SK-N-SH (cell line): Measurements from ENCODE around the gene CYB561D2. TPM values are rescaled to one million over a fixed set of nuclear protein-coding genes. Genes with fewer than 3 reads are reported as not detected.

Source experiments
- CTCF ChIA-PET: fragments of 300-600, 350-600 bp; formaldehyde crosslinking; extraction: SDS; loops from one replicate; lab custom pipeline; 2021; lab: Yijun Ruan, JAX
- POLR2A ChIA-PET: fragments of 350-600 bp; sonication (Branson Sonifier 250); formaldehyde crosslinking; extraction: SDS; loops from one replicate; lab custom pipeline; 2020; ENCODE audit warnings: antibody characterized with exemption, inconsistent platforms; lab: Yijun Ruan, JAX
- DNase-seq: peaks from one replicate; pipeline ENCODE4 v3.0.0; 2012
- H2AFZ ChIP-seq: fragments of 200-600 bp; sonication (generic); 2 replicates; pipeline ENCODE4 v1.8.1; 2016; ENCODE audit warnings: antibody characterized with exemption, mild to moderate bottlenecking, low read depth
- H3F3A ChIP-seq: fragments of 200-600 bp; sonication (generic); replicated peaks from 2 replicates; pipeline ENCODE3; 2016; ENCODE audit warnings: antibody characterized with exemption, mild to moderate bottlenecking; ENCODE audit not compliant: insufficient read depth
- H3K27ac ChIP-seq, 2 experiments: fragments of 200-500 bp in 1 of 2; fragments of 200-600 bp in 1 of 2; sonication (Bioruptor generic) in 1 of 2; sonication (generic), shearing (Covaris generic) in 1 of 2; 2 replicates each; pipeline versions ENCODE4 v1.5.1 to v1.6.1; 2014 to 2016; ENCODE audit warnings: low read depth in 2 of 2, inconsistent platforms in 1 of 2, low read length in 1 of 2, mild to moderate bottlenecking in 1 of 2, mixed read lengths in 1 of 2
- H3K27me3 ChIP-seq: fragments of 200-600 bp; sonication (generic), shearing (Covaris generic); 2 replicates; pipeline ENCODE4 v1.6.1; 2016; ENCODE audit warnings: mixed run types; ENCODE audit not compliant: insufficient read depth
- H3K36me3 ChIP-seq, 2 experiments: fragments of 200-500 bp in 1 of 2; fragments of 200-600 bp in 1 of 2; sonication (Bioruptor generic) in 1 of 2; sonication (generic) in 1 of 2; replicated peaks in 1 of 2; 2 replicates each; pipeline versions ENCODE3 to v1.5.1; 2014 to 2016; ENCODE audit warnings: low read length in 1 of 2, mild to moderate bottlenecking in 1 of 2; ENCODE audit not compliant: insufficient read depth in 2 of 2, control insufficient read depth in 1 of 2
- H3K4me1 ChIP-seq, 2 experiments: fragments of 200-500 bp in 1 of 2; fragments of 200-600 bp in 1 of 2; sonication (Bioruptor generic) in 1 of 2; sonication (generic), shearing (Covaris generic) in 1 of 2; 2 replicates each; pipeline versions ENCODE4 v1.5.1 to v1.6.1; 2014 to 2016; ENCODE audit warnings: low read depth in 1 of 2, low read length in 1 of 2, mixed run types in 1 of 2; ENCODE audit not compliant: insufficient read depth in 2 of 2, control insufficient read depth in 1 of 2
- H3K4me2 ChIP-seq: fragments of 200-600 bp; sonication (generic), shearing (Covaris generic); 2 replicates; pipeline ENCODE4 v1.6.1; 2017; ENCODE audit warnings: mixed run types
- H3K4me3 ChIP-seq, 2 experiments: fragments of 200-500 bp in 1 of 2; fragments of 200-600 bp in 1 of 2; sonication (Bioruptor generic) in 1 of 2; sonication (generic), shearing (Covaris generic) in 1 of 2; 2 replicates each; pipeline versions ENCODE4 v1.5.1 to v1.8.1; 2014 to 2016; ENCODE audit warnings: low read depth in 2 of 2, inconsistent platforms in 1 of 2, low read length in 1 of 2, mild to moderate bottlenecking in 1 of 2, mixed read lengths in 1 of 2, moderate library complexity in 1 of 2
- H3K79me2 ChIP-seq: fragments of 200-600 bp; sonication (generic); 2 replicates; pipeline ENCODE4 v1.8.1; 2017; ENCODE audit warnings: mild to moderate bottlenecking; ENCODE audit not compliant: insufficient read depth
- H3K9ac ChIP-seq: fragments of 200-600 bp; sonication (generic); 2 replicates; pipeline ENCODE4 v1.6.1; 2017; ENCODE audit warnings: mixed run types
- H3K9me2 ChIP-seq: fragments of 200-600 bp; sonication (generic); 2 replicates; pipeline ENCODE4 v1.6.1; 2017; ENCODE audit warnings: mixed run types
- H3K9me3 ChIP-seq: fragments of 200-600 bp; sonication (generic); 2 replicates; pipeline ENCODE4 v1.6.1; 2017; ENCODE audit warnings: mixed run types, mild to moderate bottlenecking, moderate library complexity
- H4K20me1 ChIP-seq: fragments of 200-600 bp; sonication (generic); 2 replicates; pipeline ENCODE4 v1.6.1; 2017; ENCODE audit warnings: mild to moderate bottlenecking, mixed run types; ENCODE audit not compliant: insufficient read depth
- FOSL2 ChIP-seq: IDR thresholded peaks from 2 replicates; pipeline ENCODE4 v1.4.0; 2012; ENCODE audit warnings: low read depth, mild to moderate bottlenecking, moderate library complexity, borderline replicate concordance
- FOXM1 ChIP-seq: IDR thresholded peaks from 2 replicates; pipeline ENCODE4 v1.4.0; 2012; ENCODE audit warnings: low read depth, mild to moderate bottlenecking
- IRF3 ChIP-seq: fragments of 150-350 bp; IDR thresholded peaks from 2 replicates; pipeline ENCODE4 v1.6.1; 2016; ENCODE audit warnings: mild to moderate bottlenecking, low read depth, low read length
- MAX ChIP-seq: IDR thresholded peaks from 2 replicates; pipeline ENCODE4 v1.4.0; 2012; ENCODE audit warnings: low read depth
- MXI1 ChIP-seq: IDR thresholded peaks from 2 replicates; pipeline ENCODE4 v1.6.1; 2012; ENCODE audit warnings: mild to moderate bottlenecking, low read depth, low read length, improper control_type of control experiment
- NFIC ChIP-seq: IDR thresholded peaks from 2 replicates; pipeline ENCODE4 v1.4.0; 2012; ENCODE audit warnings: borderline replicate concordance
- NRF1 ChIP-seq: IDR thresholded peaks from 2 replicates; pipeline ENCODE4 v1.6.1; 2012; ENCODE audit warnings: low read depth, mild to moderate bottlenecking, low read length
- PBX3 ChIP-seq: IDR thresholded peaks from 2 replicates; pipeline ENCODE4; 2012
- POLR2AphosphoS5 ChIP-seq: IDR thresholded peaks from 2 replicates; pipeline ENCODE4 v1.6.1; 2012; ENCODE audit warnings: low read depth, low read length
- RCOR1 ChIP-seq: fragments of 150-350 bp; IDR thresholded peaks from 2 replicates; pipeline ENCODE4 v1.6.1; 2017; ENCODE audit warnings: antibody characterized with exemption, low read length
- SMC3 ChIP-seq: IDR thresholded peaks from 2 replicates; pipeline ENCODE4 v1.6.1; 2012; ENCODE audit warnings: low read depth, low read length, improper control_type of control experiment
- TCF12 ChIP-seq: IDR thresholded peaks from 2 replicates; pipeline ENCODE4 v1.4.0; 2012
- USF1 ChIP-seq: IDR thresholded peaks from 2 replicates; pipeline ENCODE4 v1.4.0; 2012; ENCODE audit warnings: low read depth, borderline replicate concordance
- USF2 ChIP-seq: fragments of 150-350 bp; IDR thresholded peaks from 2 replicates; pipeline ENCODE4 v1.6.1; 2017; ENCODE audit warnings: antibody characterized with exemption, low read length, low read depth, borderline replicate concordance
- WGBS: methylation state at CpG from one replicate; pipeline ENCODE4 v1.1.6; 2017; ENCODE audit warnings: low lambda C conversion rate; 5-methylcytosine and 5-hydroxymethylcytosine counted together
- polyA plus RNA-seq, 3 experiments: library from polyadenylated mRNA; depleted of rRNA; stranded (reverse); fragments of >200 nt; gene quantifications; 2 replicates each; pipeline ENCODE4 v1.2.3, GENCODE V29; 2012
- TF ChIP-seq, protein P1 (sequence below): IDR thresholded peaks from 2 replicates; pipeline ENCODE4 v1.6.1; 2012; ENCODE audit warnings: mild to moderate bottlenecking, low read depth, low read length, moderate library complexity

Gene CYB561D2
- polyA plus RNA-seq, 1 of the 3 experiments (the other 2 are of a cell fraction), result 40.7 TPM

DNA sequence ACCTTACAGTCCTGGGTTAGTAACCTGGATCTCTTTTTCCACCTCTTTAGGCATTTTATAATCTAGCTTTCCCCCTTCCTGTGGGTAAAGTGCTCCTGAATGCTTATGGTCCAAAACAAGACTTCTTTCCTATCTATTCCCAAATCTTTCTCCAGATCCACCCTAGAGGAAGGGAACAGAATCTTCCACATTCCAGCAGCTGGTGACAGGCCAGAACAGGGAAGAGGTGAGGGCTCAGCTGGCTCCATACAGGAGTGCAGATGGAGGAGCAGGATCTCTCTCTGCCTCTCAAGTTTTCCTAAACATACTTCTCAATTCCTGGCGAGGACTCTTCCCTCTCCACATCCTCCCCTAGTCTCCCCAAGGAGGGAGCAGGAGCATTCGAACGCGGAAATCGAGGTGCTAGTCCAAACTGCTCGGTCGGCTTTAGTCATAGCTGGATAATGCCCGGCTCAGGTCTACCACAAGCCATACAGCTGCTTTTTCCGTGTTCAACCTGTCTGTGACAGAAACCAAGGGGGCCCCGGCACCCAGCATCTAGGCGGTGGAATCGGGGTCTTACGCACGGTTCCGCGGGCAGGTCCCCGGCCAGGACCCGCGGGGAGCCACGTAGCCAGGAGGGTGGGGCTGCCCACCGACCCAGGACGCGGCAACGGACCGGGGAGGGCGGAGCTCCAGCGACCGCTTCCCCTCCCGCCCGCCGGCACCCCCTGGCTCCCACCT lies 14.0 kb upstream of the CYB561D2 start:
- H3K79me2 ChIP-seq, result peaks cover 64% of the 10 kb centered on the region
- no peaks in the 10 kb centered on the region for H3K27me3 ChIP-seq
- H2AFZ ChIP-seq, result peak overlapping the region; percentile 37
- WGBS, result 0% methylated on average over 21 of the region's 31 CpGs
- no peak for DNase-seq
- peak overlapping the region; percentile 82 to 86 for H3K27ac ChIP-seq
- H3K4me2 ChIP-seq, result peak overlapping the region; percentile 91
- H3K4me1 ChIP-seq, result peaks cover 10 to 33% of the 10 kb centered on the region in 2 experiments
- H3K4me3 ChIP-seq, result peak overlapping the region; percentile 77 to 79
- ChIA-PET POLR2A (interaction anchor here (0.6 to 3.6 kb wide), 15 partner anchors 9 to 232 kb away, joined by 3 to 38 read pairs (median 4); partner anchors contain the start of genes C3orf18, CYB561D2, HEMK1 and HYAL3), CTCF (interaction anchor here (0.6 to 6.8 kb wide), 18 partner anchors 9 to 230 kb away, joined by 3 to 60 read pairs (median 4); partner anchors contain the start of genes CYB561D2, HYAL1, HYAL2 and IFRD2)
- TF ChIP-seq MXI1 (no peak), FOXM1 (no peak), PBX3 (no peak), IRF3 (no peak), USF2 (no peak), MAX (no peak), SMC3 (no peak), RCOR1 (no peak), TCF12 (no peak), USF1 (no peak), FOSL2 (no peak), NRF1 (no peak), NFIC (no peak), POLR2AphosphoS5 (no peak)
- TF ChIP-seq, protein P1, sequence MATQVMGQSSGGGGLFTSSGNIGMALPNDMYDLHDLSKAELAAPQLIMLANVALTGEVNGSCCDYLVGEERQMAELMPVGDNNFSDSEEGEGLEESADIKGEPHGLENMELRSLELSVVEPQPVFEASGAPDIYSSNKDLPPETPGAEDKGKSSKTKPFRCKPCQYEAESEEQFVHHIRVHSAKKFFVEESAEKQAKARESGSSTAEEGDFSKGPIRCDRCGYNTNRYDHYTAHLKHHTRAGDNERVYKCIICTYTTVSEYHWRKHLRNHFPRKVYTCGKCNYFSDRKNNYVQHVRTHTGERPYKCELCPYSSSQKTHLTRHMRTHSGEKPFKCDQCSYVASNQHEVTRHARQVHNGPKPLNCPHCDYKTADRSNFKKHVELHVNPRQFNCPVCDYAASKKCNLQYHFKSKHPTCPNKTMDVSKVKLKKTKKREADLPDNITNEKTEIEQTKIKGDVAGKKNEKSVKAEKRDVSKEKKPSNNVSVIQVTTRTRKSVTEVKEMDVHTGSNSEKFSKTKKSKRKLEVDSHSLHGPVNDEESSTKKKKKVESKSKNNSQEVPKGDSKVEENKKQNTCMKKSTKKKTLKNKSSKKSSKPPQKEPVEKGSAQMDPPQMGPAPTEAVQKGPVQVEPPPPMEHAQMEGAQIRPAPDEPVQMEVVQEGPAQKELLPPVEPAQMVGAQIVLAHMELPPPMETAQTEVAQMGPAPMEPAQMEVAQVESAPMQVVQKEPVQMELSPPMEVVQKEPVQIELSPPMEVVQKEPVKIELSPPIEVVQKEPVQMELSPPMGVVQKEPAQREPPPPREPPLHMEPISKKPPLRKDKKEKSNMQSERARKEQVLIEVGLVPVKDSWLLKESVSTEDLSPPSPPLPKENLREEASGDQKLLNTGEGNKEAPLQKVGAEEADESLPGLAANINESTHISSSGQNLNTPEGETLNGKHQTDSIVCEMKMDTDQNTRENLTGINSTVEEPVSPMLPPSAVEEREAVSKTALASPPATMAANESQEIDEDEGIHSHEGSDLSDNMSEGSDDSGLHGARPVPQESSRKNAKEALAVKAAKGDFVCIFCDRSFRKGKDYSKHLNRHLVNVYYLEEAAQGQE, result no peak
- peak overlapping the region; percentile 78 for H3K9ac ChIP-seq
- peaks cover 10% of the 10 kb centered on the region; the same call in 1 of the 2 replicates for H4K20me1 ChIP-seq
- no peaks in the 10 kb centered on the region for H3K9me3 ChIP-seq
- peaks cover 2 to 6% of the 10 kb centered on the region in 2 experiments for H3K36me3 ChIP-seq
- H3K9me2 ChIP-seq, result no peaks in the 10 kb centered on the region
- peaks cover 3% of the 10 kb centered on the region for H3F3A ChIP-seq
